K562 (cell line): ENCODE results near the gene PATJ. TPM values are rescaled to one million over a fixed set of nuclear protein-coding genes. Genes with fewer than 3 reads are reported as not detected.

Source experiments
- ATAC-seq: fragments of 200-7000 bp; cut with Tn5 transposase; 3 replicates; pipeline ENCODE4 v1.9.1; 2020; ENCODE audit warnings: moderate library complexity
- BruUV-seq: library from RNA; stranded (reverse); fragments of 400-500 nt; replicated peaks from 2 replicates; lab custom pipeline; 2021; lab: Mats Ljungman, UMichigan
- CTCF ChIA-PET: fragments of 300-600 bp; formaldehyde crosslinking; extraction: SDS; loops from one replicate; lab custom pipeline; 2021; ENCODE audit warnings: low intra/inter-chr PET ratio; lab: Yijun Ruan, JAX
- POLR2A ChIA-PET: fragments of 300-600, 350-650 bp; sonication (Branson Sonifier 250); formaldehyde crosslinking; extraction: SDS; loops from one replicate; lab custom pipeline; 2021; ENCODE audit warnings: antibody characterized with exemption, inconsistent platforms; lab: Yijun Ruan, JAX
- DNase-seq, 4 experiments: peaks; one replicate each; pipeline versions ENCODE4 v3.0.0 to v3.0.0-alpha.2; 2011 to 2018; ENCODE audit warnings: low spot score in 3 of 4, mixed read lengths in 3 of 4; ENCODE audit errors: extremely low read depth in 1 of 4
- FAIRE-seq: peaks from 2 replicates; lab custom pipeline; 2011; peaks lifted over from hg19 to GRCh38; lab: Jason Lieb, UNC
- H2AFZ ChIP-seq: 2 replicates; pipeline ENCODE4 v1.6.0; 2011; ENCODE audit warnings: low read depth, low read length, control low read depth, inconsistent platforms
- H3K27ac ChIP-seq: fragments of 200-600 bp; 3 replicates; pipeline ENCODE4 v1.8.0; 2011; ENCODE audit warnings: low read depth, mild to moderate bottlenecking, control low read depth, inconsistent platforms, low read length, moderate library complexity, mixed read lengths; ENCODE audit errors: extremely low read depth
- H3K27me3 ChIP-seq, 2 experiments: fragments of 300-600 bp in 1 of 2; 2 replicates in 1 of 2; 3 replicates in 1 of 2; pipeline versions ENCODE4 v1.6.0 to v1.8.0; 2011; ENCODE audit warnings: inconsistent platforms in 2 of 2, low read length in 2 of 2, mild to moderate bottlenecking in 1 of 2, mixed read lengths in 1 of 2, moderate library complexity in 1 of 2; ENCODE audit not compliant: control insufficient read depth in 2 of 2, insufficient read depth in 2 of 2
- H3K36me3 ChIP-seq: fragments of 300-600 bp; 3 replicates; pipeline ENCODE4 v1.8.0; 2011; ENCODE audit warnings: mild to moderate bottlenecking, low read length, inconsistent platforms; ENCODE audit not compliant: control insufficient read depth, insufficient read depth
- H3K4me1 ChIP-seq, 2 experiments: fragments of 200-600 bp in 1 of 2; replicated peaks in 1 of 2; 2 replicates in 1 of 2; 3 replicates in 1 of 2; pipeline versions ENCODE4 v1.5.1 to v1.8.0; 2011; ENCODE audit warnings: inconsistent platforms in 2 of 2, low read length in 2 of 2, mild to moderate bottlenecking in 1 of 2, mixed read lengths in 1 of 2, moderate library complexity in 1 of 2; ENCODE audit not compliant: control insufficient read depth in 2 of 2, insufficient read depth in 2 of 2
- H3K4me2 ChIP-seq: 2 replicates; pipeline ENCODE4 v1.6.1; 2011; ENCODE audit warnings: low read length, control low read depth, inconsistent platforms, mixed read lengths; ENCODE audit not compliant: insufficient read depth
- H3K4me3 ChIP-seq: fragments of 200-600 bp; sonication (generic), shearing (Covaris generic); 2 replicates; pipeline ENCODE4 v1.5.1; 2016; ENCODE audit warnings: control low read depth, inconsistent platforms
- H3K79me2 ChIP-seq: fragments of 200-600 bp; 3 replicates; pipeline ENCODE4 v1.8.0; 2011; ENCODE audit warnings: low read length, inconsistent platforms; ENCODE audit not compliant: control insufficient read depth, insufficient read depth
- H3K9ac ChIP-seq, 2 experiments: 2 replicates each; pipeline versions ENCODE4 v1.6.0 to v1.6.1; 2011; ENCODE audit warnings: low read depth in 2 of 2, low read length in 2 of 2, control low read depth in 1 of 2, inconsistent platforms in 1 of 2, mild to moderate bottlenecking in 1 of 2, mixed read lengths in 1 of 2; ENCODE audit not compliant: insufficient read depth in 1 of 2
- H3K9me1 ChIP-seq: one replicate; pipeline ENCODE4 v1.6.0; 2011; ENCODE audit warnings: inconsistent platforms, mild to moderate bottlenecking, low read length, moderate library complexity; ENCODE audit not compliant: control insufficient read depth, insufficient read depth
- H3K9me3 ChIP-seq: replicated peaks from 2 replicates; pipeline ENCODE4 v1.5.1; 2011; ENCODE audit warnings: low read depth, low read length, inconsistent platforms; ENCODE audit not compliant: control insufficient read depth, insufficient read depth
- H4K20me1 ChIP-seq: replicated peaks from 2 replicates; pipeline ENCODE4 v1.6.1; 2011; ENCODE audit warnings: low read length, inconsistent platforms, mixed read lengths; ENCODE audit not compliant: control insufficient read depth, insufficient read depth
- CREB3 ChIP-seq: fragments of 450-650 bp; conservative IDR thresholded peaks from 2 replicates; pipeline ENCODE4 v1.6.1; 2016; ENCODE audit warnings: missing genetic modification characterization, low read depth, mild to moderate bottlenecking, missing compliant biosample characterization, moderate library complexity
- TSC22D4 ChIP-seq: fragments of 450-650 bp; IDR thresholded peaks from 2 replicates; pipeline ENCODE4 v1.6.1; 2016; ENCODE audit warnings: missing genetic modification characterization, missing biosample characterization, control low read depth
- XRCC3 ChIP-seq: fragments of 450-650 bp; IDR thresholded peaks from 2 replicates; pipeline ENCODE4 v1.6.1; 2017; ENCODE audit warnings: mild to moderate bottlenecking, moderate library complexity
- ZNF639 ChIP-seq, 2 experiments: fragments of 200-800 bp in 1 of 2; sonication (Bioruptor generic) in 1 of 2; sonication (generic) in 1 of 2; formaldehyde crosslinking in 1 of 2; IDR thresholded peaks in 1 of 2; conservative IDR thresholded peaks in 1 of 2; 2 replicates each; pipeline versions ENCODE4 v1.5.0 to v1.6.1; 2016 to 2020; ENCODE audit warnings: missing compliant biosample characterization in 1 of 2, missing genetic modification characterization in 1 of 2, missing genetic modification reagents in 1 of 2
- ZNF780A ChIP-seq: fragments of 250-450 bp; sonication (Bioruptor Pico); IDR thresholded peaks from 2 replicates; pipeline ENCODE4 v1.5.0; 2021; ENCODE audit warnings: mild to moderate bottlenecking
- WGBS: fragments of 100-300 bp; shearing (Covaris generic); methylation state at CpG from one replicate; pipeline ENCODE4 v1.1.6; 2016; ENCODE audit warnings: low coverage, mixed read lengths; ENCODE audit not compliant: insufficient coverage; ENCODE audit errors: missing lambda C conversion rate; 5-methylcytosine and 5-hydroxymethylcytosine counted together
- in situ Hi-C: fragments of 300-500 bp; cut with MboI; formaldehyde crosslinking; loops from 4 replicates; pipeline ENCODE4 v1.15.0; 2018; ENCODE audit warnings: inconsistent platforms, mixed read lengths
- intact Hi-C: fragments of 100-400 bp; cut with micrococcal nuclease; formaldehyde crosslinking; loops from 2 replicates; pipeline ENCODE4 v1.14.2; 2022
- polyA plus RNA-seq, 8 experiments: library from polyadenylated mRNA; depleted of rRNA in 4 of 8; stranded (reverse) in 5 of 8; unstranded in 3 of 8; fragments of >200 nt; fragmentation: Nextera tagmentation in 2 of 8; fragmentation: Illumina TruSeq in 1 of 8; extraction: Ambion mirVana in 2 of 8; extraction: Trizol in 1 of 8; gene quantifications; 2 replicates each; pipeline versions ENCODE4 v1.2.1 to v1.2.3, GENCODE V29; 2011 to 2014; ENCODE audit warnings: inconsistent platforms in 1 of 8, missing spikeins in 1 of 8
- total RNA-seq, 7 experiments: library from RNA; depleted of rRNA in 6 of 7; stranded (reverse); fragments of >200 nt in 6 of 7; fragmentation: Illumina TruSeq in 2 of 7; extraction: Trizol in 2 of 7; gene quantifications; 2 replicates each; pipeline versions ENCODE4 v1.2.1 to v1.2.3, GENCODE V29; 2011 to 2021; ENCODE audit warnings: low replicate concordance in 1 of 7
- TF ChIP-seq, protein P1 (sequence below), 2 experiments: fragments of 250-450 bp in 1 of 2; fragments of 450-650 bp in 1 of 2; sonication (Bioruptor Pico) in 1 of 2; IDR thresholded peaks; 2 replicates each; pipeline versions ENCODE4 v1.6.1 to v1.8.0; 2016 to 2021; ENCODE audit warnings: mild to moderate bottlenecking in 2 of 2, moderate library complexity in 2 of 2, missing compliant biosample characterization in 1 of 2, missing genetic modification characterization in 1 of 2

PATJ gene
- total and polyA plus RNA-seq, 9 of the 15 experiments (the other 6 are each of a cell fraction or from before 2014, with no cell fraction given): 0.22 TPM; not detected in 8

DNA sequence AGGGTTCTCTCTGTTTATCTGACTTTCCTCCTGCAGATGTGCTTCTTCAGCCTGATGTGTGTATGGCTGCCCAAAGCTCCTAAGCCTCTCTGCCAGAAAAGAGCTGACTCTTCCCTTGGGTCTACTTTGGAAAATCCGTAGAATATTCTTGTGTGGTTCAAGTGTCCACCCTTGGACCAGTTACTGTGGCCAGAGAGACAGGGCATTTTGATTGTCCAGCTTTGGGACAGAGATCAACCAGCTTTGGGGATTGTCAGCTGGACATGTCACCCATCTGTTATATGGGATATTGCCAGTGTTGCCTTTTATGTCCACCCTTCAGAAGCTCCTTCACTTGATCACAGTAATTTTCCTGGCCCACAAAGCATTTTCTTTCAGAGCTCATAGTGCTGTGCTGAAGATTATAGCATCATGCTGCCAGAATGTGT, 326.1 kb downstream of the PATJ start:
- Histone ChIP-seq H3K27me3 (no peaks in the 10 kb centered on the region), H2AFZ (no peak overlapping the region), H3K4me1 (no peaks in the 10 kb centered on the region), H3K9ac (no peak overlapping the region), H4K20me1 (no peaks in the 10 kb centered on the region), H3K4me3 (no peak overlapping the region), H3K79me2 (no peaks in the 10 kb centered on the region), H3K9me1 (no peaks in the 10 kb centered on the region), H3K36me3 (no peaks in the 10 kb centered on the region), H3K27ac (no peak overlapping the region), H3K9me3 (no peaks in the 10 kb centered on the region), H3K4me2 (no peak overlapping the region)
- POLR2A ChIA-PET: no interaction called here
- FAIRE-seq (no peak), DNase-seq (no peak), ATAC-seq (no peak)
- CTCF ChIA-PET: no interaction called here
- intact Hi-C loops: no loop called here
- 0% methylated on average over 1 of the region's 1 CpG for WGBS
- BruUV-seq: no TSS peak
- in situ Hi-C loops: no loop called here
- TF ChIP-seq TSC22D4 (tag) (no peak), CREB3 (tag) (no peak), XRCC3 (no peak), ZNF780A (CRISPR knock-in tag) (no peak), ZNF639 (CRISPR knock-in tag; conservative IDR thresholded peaks at IDR 0.05 in 1 of 2, IDR thresholded peaks at IDR 0.05 in 1 of 2) (no peak)
- TF ChIP-seq, protein P1, sequence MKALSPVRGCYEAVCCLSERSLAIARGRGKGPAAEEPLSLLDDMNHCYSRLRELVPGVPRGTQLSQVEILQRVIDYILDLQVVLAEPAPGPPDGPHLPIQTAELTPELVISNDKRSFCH (CRISPR knock-in tag; IDR thresholded peaks at IDR 0.05): no peak
- TF ChIP-seq, protein P1 (tag; IDR thresholded peaks at IDR 0.05): no peak
